Epidermal melanocyte (primary cell): ENCODE data around the gene ADORA2B.
"Not testable (repeated sequence)": the region's sequence is repeated elsewhere in the genome, so short reads cannot be mapped to it uniquely, and the experiment has no call there.

Experiments
- DNase-seq: peaks from one replicate; pipeline ENCODE4 v3.0.0; 2011; ENCODE audit warnings: low spot score; ENCODE audit not compliant: insufficient read length

The ADORA2B gene

GRCh38 chr17:15921640-15922039, 23.3 kb upstream of the ADORA2B start:
- DNase-seq: no peak

- DNase-seq: no peak
Measured at GRCh38 chr17:15922586-15922985, 22.3 kb upstream of the ADORA2B start.

- DNase-seq: no peak
Measured at GRCh38 chr17:15926039-15926740, 18.7 kb upstream of the ADORA2B start.

GRCh38 chr17:15928286-15928785, 16.6 kb upstream of the ADORA2B start:
- no peak for DNase-seq

GRCh38 chr17:15929941-15930340, 15.0 kb upstream of the ADORA2B start:
- no peak for DNase-seq

- DNase-seq: no peak
Measured at GRCh38 chr17:15930426-15930825, 14.5 kb upstream of the ADORA2B start.

- DNase-seq: no peak
Measured at GRCh38 chr17:15931394-15931793, 13.5 kb upstream of the ADORA2B start.

GRCh38 chr17:15934866-15935265, 10.1 kb upstream of the ADORA2B start:
- no peak for DNase-seq

GRCh38 chr17:15935891-15936290, 9.0 kb upstream of the ADORA2B start:
- DNase-seq: no peak

- not testable (repeated sequence) for DNase-seq
Measured at GRCh38 chr17:15936481-15936880, 8.4 kb upstream of the ADORA2B start.

- no peak for DNase-seq
Measured at GRCh38 chr17:15941781-15942180, 3.1 kb upstream of the ADORA2B start.

GRCh38 chr17:15942207-15942833, 2.6 kb upstream of the ADORA2B start:
- DNase-seq: no peak

GRCh38 chr17:15943971-15944758, 765 bp upstream of the ADORA2B start:
- no peak for DNase-seq

- DNase-seq: no peak
Measured at GRCh38 chr17:15945527-15946191, 729 bp downstream of the ADORA2B start.

GRCh38 chr17:15946611-15947120, 1.7 kb downstream of the ADORA2B start:
- DNase-seq: no peak

GRCh38 chr17:15947271-15947670, 2.3 kb downstream of the ADORA2B start:
- no peak for DNase-seq

- no peak for DNase-seq
Measured at GRCh38 chr17:15947976-15948752, 3.2 kb downstream of the ADORA2B start.

- DNase-seq: no peak
Measured at GRCh38 chr17:15951368-15952047, 6.6 kb downstream of the ADORA2B start.

GRCh38 chr17:15952048-15952532, 7.2 kb downstream of the ADORA2B start:
- DNase-seq: no peak
